Fibroblast of lung (primary cell): ENCODE measurements around the gene SLC6A9. TPM values are rescaled to one million over a fixed set of nuclear protein-coding genes. Genes with fewer than 3 reads are reported as not detected.

Experiments used
- DNase-seq, 2 donors: peaks; one replicate each; pipeline versions ENCODE4 v3.0.0 to v3.0.0-alpha.2; 2010; ENCODE audit warnings: low read depth in 2 of 2
- H2AFZ ChIP-seq: 2 replicates; pipeline ENCODE4 v1.5.1; 2012; ENCODE audit warnings: low read length, control low read depth, inconsistent platforms
- H3K27ac ChIP-seq: 2 replicates; pipeline ENCODE4 v1.5.1; 2011; ENCODE audit warnings: low read length, control low read depth; ENCODE audit not compliant: insufficient read depth
- H3K27me3 ChIP-seq: 2 replicates; pipeline ENCODE4 v1.5.1; 2011; ENCODE audit warnings: mild to moderate bottlenecking, low read length; ENCODE audit not compliant: control insufficient read depth, insufficient read depth
- H3K36me3 ChIP-seq: 2 replicates; pipeline ENCODE4 v1.5.1; 2011; ENCODE audit warnings: low read length; ENCODE audit not compliant: control insufficient read depth, insufficient read depth
- H3K4me1 ChIP-seq: 2 replicates; pipeline ENCODE4 v1.5.1; 2011; ENCODE audit warnings: low read length; ENCODE audit not compliant: control insufficient read depth, insufficient read depth; ENCODE audit errors: extremely low read depth
- H3K4me2 ChIP-seq: 2 replicates; pipeline ENCODE4 v1.5.1; 2011; ENCODE audit warnings: low read length, control low read depth; ENCODE audit not compliant: insufficient read depth; ENCODE audit errors: extremely low read depth
- H3K4me3 ChIP-seq, 4 experiments: fragments of 200-600 bp in 1 of 4; sonication (generic) in 1 of 4; replicated peaks in 1 of 4; 2 replicates each; pipeline ENCODE4 v1.5.1; 2011 to 2016; ENCODE audit warnings: low read length in 4 of 4, low read depth in 3 of 4, mild to moderate bottlenecking in 3 of 4, control low read depth in 2 of 4, inconsistent platforms in 1 of 4, mixed read lengths in 1 of 4; ENCODE audit not compliant: insufficient read depth in 1 of 4; ENCODE audit errors: control extremely low read depth in 1 of 4
- H3K79me2 ChIP-seq: 2 replicates; pipeline ENCODE4 v1.5.1; 2012; ENCODE audit warnings: mild to moderate bottlenecking, low read length, inconsistent platforms; ENCODE audit not compliant: control insufficient read depth, insufficient read depth
- H3K9ac ChIP-seq: 2 replicates; pipeline ENCODE4 v1.5.1; 2011; ENCODE audit warnings: mild to moderate bottlenecking, low read length, control low read depth; ENCODE audit not compliant: insufficient read depth
- H3K9me3 ChIP-seq: 2 replicates; pipeline ENCODE4 v1.5.1; 2012; ENCODE audit warnings: low read depth, low read length; ENCODE audit not compliant: control insufficient read depth, insufficient read depth
- H4K20me1 ChIP-seq: 2 replicates; pipeline ENCODE4 v1.5.1; 2011; ENCODE audit warnings: low read length; ENCODE audit not compliant: control insufficient read depth, insufficient read depth; ENCODE audit errors: extremely low read depth
- CTCF ChIP-seq, 2 donors: IDR thresholded peaks in 1 of 2; conservative IDR thresholded peaks in 1 of 2; 1 replicate in 1 of 2; 2 replicates in 1 of 2; pipeline ENCODE4 v1.5.1; 2011 to 2012; ENCODE audit warnings: low read length in 2 of 2, control low read depth in 1 of 2, inconsistent platforms in 1 of 2, low read depth in 1 of 2, mild to moderate bottlenecking in 1 of 2
- EZH2 ChIP-seq: IDR thresholded peaks from 2 replicates; pipeline ENCODE4 v1.5.1; 2012; ENCODE audit warnings: low read length, control low read depth, mild to moderate bottlenecking; ENCODE audit errors: missing control alignments
- polyA plus RNA-seq, 2 donors: library from polyadenylated mRNA; depleted of rRNA in 1 of 2; stranded (reverse) in 1 of 2; unstranded in 1 of 2; fragments of >200 nt; gene quantifications; 2 replicates each; pipeline ENCODE4 v1.2.1, GENCODE V29; 2011 to 2012; ENCODE audit warnings: missing spikeins in 1 of 2
- total RNA-seq: library from RNA; depleted of rRNA; stranded (reverse); fragments of >200 nt; gene quantifications from 2 replicates; pipeline ENCODE4 v1.2.1, GENCODE V29; 2014

SLC6A9 gene
- total and polyA plus RNA-seq, 2 donors (not counting 1 experiment from before 2014, with no cell fraction given), result 3.4 to 19.5 TPM

GRCh38 chr1:43990271-43991199 lies 40.7 kb downstream of the SLC6A9 start:
- peak overlapping the region; percentile 44 for H3K27ac ChIP-seq
- no peak overlapping the region for H2AFZ ChIP-seq
- H4K20me1 ChIP-seq, result no peaks in the 10 kb centered on the region
- no peaks in the 10 kb centered on the region for H3K79me2 ChIP-seq
- no peak overlapping the region for H3K9ac ChIP-seq
- peaks cover 3% of the 10 kb centered on the region for H3K4me1 ChIP-seq
- H3K4me2 ChIP-seq, result peak overlapping the region; percentile 93
- no peaks in the 10 kb centered on the region for H3K27me3 ChIP-seq
- no peaks in the 10 kb centered on the region for H3K9me3 ChIP-seq
- peak in 1 of 2 donors; percentile 13 for DNase-seq
- TF ChIP-seq CTCF (conservative IDR thresholded peaks at IDR 0.05 in 1 of 2, IDR thresholded peaks at IDR 0.05 in 1 of 2; ENCODE audit: low read depth in 1 of 2, low read length in 2 of 2) (peak in 1 of 2 donors; percentile 7), EZH2 (no peak)
- H3K4me3 ChIP-seq, result peak overlapping the region; percentile 42 to 67 (median 58)
- H3K36me3 ChIP-seq, result peaks cover 3% of the 10 kb centered on the region

GRCh38 chr1:43987159-43987902 lies 43.9 kb downstream of the SLC6A9 start:
- Histone ChIP-seq H3K9ac (no peak overlapping the region), H3K4me1 (peaks cover 3% of the 10 kb centered on the region), H3K4me2 (no peak overlapping the region), H4K20me1 (no peaks in the 10 kb centered on the region), H2AFZ (no peak overlapping the region), H3K4me3 (no peak overlapping the region), H3K36me3 (peaks cover 8% of the 10 kb centered on the region), H3K9me3 (no peaks in the 10 kb centered on the region), H3K79me2 (peaks cover 9% of the 10 kb centered on the region), H3K27ac (no peak overlapping the region), H3K27me3 (no peaks in the 10 kb centered on the region)
- TF ChIP-seq CTCF (conservative IDR thresholded peaks at IDR 0.05 in 1 of 2, IDR thresholded peaks at IDR 0.05 in 1 of 2; ENCODE audit: low read depth in 1 of 2, low read length in 2 of 2) (no peak), EZH2 (no peak)
- DNase-seq, result peak in 1 of 2 donors; percentile 39

GRCh38 chr1:43986712-43987111 lies 44.5 kb downstream of the SLC6A9 start:
- Histone ChIP-seq H3K36me3 (peaks cover 12% of the 10 kb centered on the region), H3K4me3 (no peak overlapping the region), H3K9ac (no peak overlapping the region), H3K27me3 (no peaks in the 10 kb centered on the region), H3K79me2 (peaks cover 14% of the 10 kb centered on the region), H3K4me2 (no peak overlapping the region), H3K4me1 (peaks cover 3% of the 10 kb centered on the region), H3K27ac (no peak overlapping the region), H4K20me1 (no peaks in the 10 kb centered on the region), H3K9me3 (no peaks in the 10 kb centered on the region), H2AFZ (no peak overlapping the region)
- TF ChIP-seq CTCF (conservative IDR thresholded peaks at IDR 0.05 in 1 of 2, IDR thresholded peaks at IDR 0.05 in 1 of 2; ENCODE audit: low read depth in 1 of 2, low read length in 2 of 2), result peak in 1 of 2 donors; percentile 9
- no peak for TF ChIP-seq EZH2
- DNase-seq, result no peak
